Activated CD8-positive, alpha-beta memory T cell treated with anti-CD3 and anti-CD28 coated beads, Interleukin-2, amount 50 U/mL, for 1 hour (primary cell): ENCODE results near the gene SOCS2.
"Not testable (repeated sequence)": the region's sequence is repeated elsewhere in the genome, so short reads cannot be mapped to it uniquely, and the experiment has no call there.

ENCODE experiments used
- DNase-seq: peaks from one replicate; pipeline ENCODE4 v3.0.0-alpha.2; 2020; ENCODE audit errors: extremely low read depth

The SOCS2 gene, protein sequence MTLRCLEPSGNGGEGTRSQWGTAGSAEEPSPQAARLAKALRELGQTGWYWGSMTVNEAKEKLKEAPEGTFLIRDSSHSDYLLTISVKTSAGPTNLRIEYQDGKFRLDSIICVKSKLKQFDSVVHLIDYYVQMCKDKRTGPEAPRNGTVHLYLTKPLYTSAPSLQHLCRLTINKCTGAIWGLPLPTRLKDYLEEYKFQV

DNA sequence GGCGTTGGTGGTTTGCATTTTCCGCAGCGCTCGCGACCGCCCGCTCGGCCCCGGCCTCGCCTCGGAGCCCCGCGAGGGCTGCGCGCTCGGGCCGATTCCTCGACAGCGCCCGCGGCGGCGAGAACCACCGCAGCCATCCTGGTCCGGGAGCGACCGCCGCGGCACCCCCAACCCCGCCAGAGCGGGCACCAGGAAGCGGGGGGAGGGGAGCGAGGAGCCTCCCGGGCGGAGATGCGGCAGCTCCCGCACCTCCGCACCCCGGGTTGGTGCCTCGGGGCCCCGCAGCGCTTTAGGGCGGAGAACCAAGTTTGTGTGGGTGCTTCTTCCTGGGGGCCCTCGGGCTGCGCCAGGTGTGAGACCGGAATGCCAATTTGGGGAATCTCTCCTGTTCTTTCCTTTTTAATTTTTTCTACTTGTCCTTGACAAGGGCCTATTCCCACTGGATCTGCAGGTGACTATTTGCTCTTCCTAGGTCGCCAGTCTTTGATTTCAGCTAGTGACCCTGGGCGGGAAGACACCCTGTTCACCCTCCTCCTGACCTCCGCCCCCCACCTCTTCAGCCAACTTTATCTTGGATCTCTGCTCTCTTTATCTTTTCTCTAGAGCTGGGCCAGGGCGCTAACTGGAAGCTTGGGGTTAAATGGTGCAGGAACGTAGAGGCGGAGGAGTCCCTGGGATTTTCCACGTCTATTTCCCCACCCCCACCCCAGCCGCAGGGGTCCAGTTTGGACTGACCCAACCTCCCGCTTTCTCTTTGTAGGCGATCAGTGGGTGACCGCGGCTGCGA lies at the start of gene SOCS2:
TSS of gene SOCS2 (plus strand) at position 751 of the 787 bp plus-strand sequence. CDS start 223 bp downstream, outside the sequence.
- DNase-seq = no peak

DNA sequence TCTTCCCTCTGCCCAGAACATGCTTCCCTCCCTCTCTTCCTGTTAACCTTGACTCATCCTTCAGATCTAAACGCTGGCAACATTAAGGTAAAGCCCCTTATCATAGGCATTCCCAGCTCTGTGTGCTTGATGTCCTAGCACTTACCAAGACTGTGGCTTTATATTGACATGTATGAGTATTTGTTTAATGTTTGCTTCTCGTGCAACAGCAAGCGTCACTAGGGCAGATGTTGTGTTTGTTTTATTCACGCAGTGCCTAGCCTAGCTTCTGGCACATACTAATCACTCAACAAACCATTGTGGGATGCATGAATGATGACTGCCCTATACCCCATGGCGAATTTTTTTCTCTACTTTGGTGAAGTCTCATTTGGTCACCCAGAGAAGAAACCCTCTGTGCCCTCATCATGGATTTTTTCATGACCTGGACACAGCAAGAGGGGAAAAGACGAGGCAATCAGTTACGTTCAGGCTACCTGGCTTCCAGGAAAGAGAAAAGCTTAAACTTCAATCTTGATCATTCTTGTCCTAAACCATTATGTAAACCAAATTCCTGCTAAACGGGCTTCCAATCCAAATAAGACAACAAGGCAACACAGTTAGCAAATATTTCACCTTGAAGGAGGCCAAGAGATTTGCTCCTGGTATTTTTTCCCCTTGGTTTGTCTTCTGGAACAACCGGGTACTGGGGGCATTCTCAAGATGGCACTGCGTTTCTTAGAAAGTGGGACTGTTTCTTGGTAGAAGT lies 47.9 kb upstream of the SOCS2 start:
- no peak for DNase-seq

DNA sequence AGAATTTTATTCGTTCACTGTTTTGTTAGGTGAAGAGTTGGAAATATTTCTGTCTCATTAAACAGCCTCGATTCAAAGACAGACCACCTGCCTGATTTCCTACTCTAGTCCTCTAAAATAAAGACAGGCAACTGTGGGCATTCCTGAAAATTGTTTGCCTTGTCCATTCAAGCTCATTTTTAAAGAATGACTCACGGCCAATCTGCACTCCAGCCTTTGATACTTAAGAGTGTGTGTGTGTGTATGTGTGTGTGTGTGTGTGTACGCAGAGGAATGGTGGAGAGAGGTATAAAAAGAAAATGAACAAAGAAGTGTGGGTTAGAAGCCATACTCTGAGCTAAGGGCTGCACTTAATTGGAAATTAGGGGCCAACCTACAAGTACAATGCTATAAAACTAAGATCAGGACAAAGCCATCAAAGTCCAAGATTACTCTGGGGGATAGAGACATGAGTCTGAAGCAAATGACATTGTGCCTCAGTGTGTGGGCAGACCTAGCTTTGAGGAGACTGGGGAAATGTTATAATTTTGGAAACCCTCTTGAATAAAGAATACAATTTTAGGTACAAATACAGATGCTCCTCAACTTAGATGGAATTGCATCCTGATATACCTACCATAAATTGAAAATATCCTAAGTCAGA lies 45.6 kb upstream of the SOCS2 start:
- DNase-seq = no peak

DNA sequence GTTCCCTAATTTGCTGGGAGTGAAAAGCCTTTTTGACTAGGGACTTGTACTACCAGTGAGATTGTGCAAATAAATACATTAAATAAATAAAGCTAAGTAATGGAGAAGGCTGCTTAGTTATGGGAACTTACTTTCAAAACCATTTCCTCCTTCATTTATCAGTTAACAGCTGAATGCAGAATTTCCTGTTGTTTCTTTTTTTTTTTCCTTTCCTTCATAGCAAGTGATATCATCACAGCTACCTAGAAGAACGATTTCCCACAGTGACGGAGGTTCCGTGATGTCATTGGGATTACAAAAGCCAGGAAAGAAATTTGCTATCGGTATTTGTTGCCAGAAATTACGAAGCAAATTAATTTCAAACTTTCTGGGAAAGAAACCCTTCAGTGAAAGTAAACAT lies 42.1 kb upstream of the SOCS2 start:
- DNase-seq = no peak

- no peak for DNase-seq
These were observed 39.2 kb upstream of the SOCS2 start for GRCh38 chr12:93533310-93533709.

- DNase-seq = no peak
These were observed 36.2 kb upstream of the SOCS2 start for GRCh38 chr12:93536111-93536765.

DNA sequence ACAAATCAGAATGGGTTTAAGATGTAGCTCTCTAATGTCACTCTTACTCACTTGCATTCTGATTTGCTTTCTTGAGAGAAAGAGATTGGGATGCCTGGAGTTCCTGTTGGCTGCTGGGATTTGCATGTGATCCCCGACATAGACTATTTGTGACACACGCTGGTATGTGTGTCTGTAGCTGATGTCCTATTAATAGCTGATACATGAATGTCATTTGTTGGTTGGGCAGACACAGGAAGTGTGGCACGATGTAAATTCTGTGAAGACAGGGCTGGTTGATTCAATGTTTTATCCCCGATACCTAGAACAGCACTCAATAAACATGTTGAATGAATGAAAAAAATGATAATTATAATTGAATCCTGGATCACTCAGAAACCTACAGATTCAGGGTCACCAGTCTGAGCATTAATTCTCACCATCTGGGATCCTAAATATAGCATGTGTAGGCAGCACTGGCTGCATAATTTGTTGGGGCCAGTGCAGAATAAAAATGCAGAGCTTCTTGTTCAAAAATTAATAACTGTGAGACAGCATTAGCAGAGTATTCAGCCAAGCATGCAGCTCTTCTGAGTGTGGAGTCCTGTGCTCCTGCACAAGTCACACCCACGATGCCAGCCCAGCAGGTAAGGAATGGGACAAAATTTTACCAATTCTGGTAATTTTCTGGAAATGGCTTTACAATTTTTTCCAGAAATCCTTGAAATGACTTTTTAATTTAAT lies 35.5 kb upstream of the SOCS2 start:
- no peak for DNase-seq

GRCh38 chr12:93537769-93538168 lies 34.7 kb upstream of the SOCS2 start:
- DNase-seq = no peak

DNA sequence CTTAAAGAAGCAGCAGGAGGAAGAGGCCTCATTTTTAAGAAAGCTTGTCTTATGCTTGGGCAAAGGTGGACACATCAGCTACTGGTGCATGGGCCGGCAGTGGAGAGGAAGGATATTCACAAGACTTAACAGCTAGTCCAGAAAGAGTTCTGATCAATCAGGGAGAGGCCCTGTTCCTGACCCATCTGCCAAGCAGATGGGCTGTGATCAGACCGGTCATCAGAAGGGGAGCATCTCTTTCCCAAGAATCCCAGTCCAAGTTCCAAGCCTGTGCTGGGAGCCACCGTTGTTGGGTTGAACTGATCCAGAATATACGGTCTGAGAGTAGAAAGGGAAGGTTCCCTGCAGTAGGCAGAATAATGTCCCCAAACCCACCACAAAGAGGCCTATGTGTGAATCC lies 32.7 kb upstream of the SOCS2 start:
- no peak for DNase-seq

GRCh38 chr12:93540466-93540865 lies 32.0 kb upstream of the SOCS2 start:
- DNase-seq = no peak

GRCh38 chr12:93541578-93542225 lies 30.8 kb upstream of the SOCS2 start:
- no peak for DNase-seq

DNA sequence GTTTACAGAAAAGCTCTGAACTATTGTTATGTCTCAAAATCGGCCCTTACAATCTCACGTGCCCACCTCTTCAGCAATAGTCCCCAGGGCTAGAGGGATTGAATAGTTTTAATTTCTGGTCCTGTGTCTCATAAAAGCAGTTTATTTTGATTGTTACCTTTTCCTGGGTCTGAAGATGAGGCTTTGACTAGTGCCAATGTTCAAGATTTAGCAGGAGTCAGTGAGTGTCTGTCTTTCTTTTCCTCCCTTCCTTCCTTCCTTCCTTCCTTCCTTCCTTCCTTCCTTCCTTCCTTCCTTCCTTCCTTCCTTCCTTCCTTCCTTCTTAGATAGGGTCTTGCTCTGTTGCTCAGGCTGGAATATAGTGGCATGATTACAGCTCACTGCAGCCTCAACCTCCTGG lies 24.7 kb upstream of the SOCS2 start:
- DNase-seq = no peak

- no peak for DNase-seq
These were observed 23.3 kb upstream of the SOCS2 start for GRCh38 chr12:93549174-93549573.

DNA sequence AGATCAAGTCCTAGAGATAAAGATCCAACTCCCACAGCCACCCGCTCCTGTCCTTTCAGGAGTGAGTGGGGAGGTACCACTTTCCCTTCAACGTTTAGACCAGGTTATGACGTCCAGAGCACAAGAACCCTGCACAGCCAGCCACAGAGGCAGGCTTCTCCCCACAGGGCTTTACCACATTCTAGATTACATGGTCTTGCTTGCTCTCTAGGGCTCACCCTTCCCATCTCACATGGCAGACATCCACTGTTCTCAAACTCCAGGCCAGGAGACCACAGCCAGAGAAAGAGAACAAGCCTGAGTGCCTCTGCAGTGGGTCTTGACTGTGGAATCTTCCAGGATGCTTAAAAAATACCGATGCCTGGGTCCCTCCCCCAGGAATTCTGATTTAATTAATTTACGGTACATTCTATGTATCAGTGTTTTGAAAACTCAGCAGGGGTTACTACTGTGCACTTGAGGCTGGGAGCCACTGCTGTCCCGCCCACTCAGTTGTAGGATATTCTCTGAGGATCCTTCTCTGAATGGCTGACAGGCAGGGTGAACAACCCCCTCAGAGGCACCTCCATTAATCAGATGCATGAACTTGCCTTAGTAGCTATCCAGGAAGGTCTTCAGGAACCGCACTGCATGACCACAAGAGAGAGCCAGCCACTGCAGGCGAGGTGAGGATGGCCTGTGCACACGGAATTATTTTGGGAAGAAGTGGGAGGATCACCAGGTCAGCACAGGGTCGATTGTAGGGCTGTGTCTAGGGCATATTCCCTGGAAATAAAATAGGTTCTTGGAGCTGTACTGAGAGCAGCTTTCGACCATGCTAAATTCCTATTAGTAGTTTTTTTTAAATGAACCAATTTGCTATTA lies 21.5 kb upstream of the SOCS2 start:
- DNase-seq = no peak

GRCh38 chr12:93552427-93552826 lies 20.0 kb upstream of the SOCS2 start:
- no peak for DNase-seq

- not testable (repeated sequence) for DNase-seq
These were observed 14.6 kb upstream of the SOCS2 start for GRCh38 chr12:93557879-93558278.

DNA sequence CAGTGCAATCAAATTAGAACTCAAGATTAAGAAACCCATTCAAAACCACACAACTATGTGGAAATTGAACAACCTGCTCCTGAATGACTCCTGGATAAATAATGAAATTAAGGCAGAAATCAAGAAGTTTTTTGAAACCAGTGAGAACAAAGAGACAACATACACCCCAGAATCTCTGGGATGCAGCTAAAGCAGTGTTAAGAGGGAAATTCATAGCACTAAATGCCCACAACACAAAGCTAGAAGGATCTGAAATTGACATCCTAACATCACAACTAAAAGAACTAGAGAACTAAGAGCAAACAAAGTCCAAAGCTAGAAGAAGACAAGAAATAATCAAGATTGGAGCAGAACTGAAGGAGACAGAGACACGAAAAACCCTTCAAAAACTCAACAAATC lies 13.8 kb upstream of the SOCS2 start:
- DNase-seq = not testable (repeated sequence)

DNA sequence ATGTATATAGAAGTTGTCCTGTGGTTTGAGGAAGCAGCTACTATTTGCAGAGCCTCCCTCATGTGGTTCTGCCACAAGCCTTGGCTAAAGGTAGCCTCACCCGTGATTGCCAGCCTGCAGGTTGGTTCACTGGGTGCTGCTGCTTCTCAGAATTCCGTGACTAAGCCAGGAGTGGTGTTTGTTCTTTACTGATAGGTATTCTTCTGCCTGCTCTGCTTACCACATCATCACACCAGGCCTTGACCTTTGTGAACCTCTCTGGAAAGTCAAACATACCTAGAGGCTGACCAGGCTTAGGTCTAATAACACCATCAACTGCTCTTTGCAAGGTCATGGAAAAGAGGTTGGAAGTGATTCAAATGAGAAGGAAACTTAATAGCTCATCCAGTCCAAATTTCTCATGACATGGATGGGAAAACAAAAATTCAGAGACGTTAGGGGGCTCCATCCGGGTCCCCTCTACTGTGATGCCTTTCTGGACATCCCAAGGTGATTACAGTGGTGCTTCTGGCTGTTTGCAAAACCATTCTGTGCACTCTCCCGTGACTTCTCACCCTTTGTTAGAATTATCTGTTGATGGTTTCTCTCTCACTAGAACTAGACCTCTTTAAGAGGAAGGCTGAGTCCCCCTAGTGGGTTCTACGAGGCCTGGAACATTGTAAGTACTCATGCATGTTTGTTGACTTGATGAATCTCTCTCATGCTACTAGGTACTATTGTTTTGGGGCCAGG lies 8.5 kb upstream of the SOCS2 start:
- no peak for DNase-seq

DNA sequence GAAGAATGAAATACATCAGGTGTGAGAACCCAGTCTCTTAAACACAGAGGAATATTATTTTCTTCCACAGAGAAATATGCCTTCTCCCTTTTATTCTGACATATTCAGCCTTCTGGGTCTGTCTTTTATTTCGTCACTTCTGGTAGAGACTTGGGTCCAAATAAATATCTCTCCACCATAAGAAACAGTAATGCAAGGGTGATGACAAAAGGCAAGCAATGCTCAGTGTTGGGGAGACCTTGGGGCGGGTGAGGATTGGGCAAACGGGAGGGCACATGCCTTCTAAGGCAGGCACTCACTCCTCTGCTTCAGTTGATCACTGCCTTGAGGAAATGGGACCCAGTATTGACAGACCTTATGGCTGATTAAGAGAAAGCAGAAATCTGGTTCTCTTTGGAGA lies 6.7 kb upstream of the SOCS2 start:
- no peak for DNase-seq
